HEK293 (cell line): Measurements from ENCODE around the gene SLC3A2.
A peak's percentile ranks its signal among the peaks of the same experiment; 100 is the strongest.

Experiments
- CTCF ChIA-PET: fragments of 350-600 bp; formaldehyde crosslinking; extraction: SDS; loops from one replicate; lab custom pipeline; 2021; ENCODE audit warnings: antibody characterized with exemption; lab: Yijun Ruan, JAX
- POLR2A ChIA-PET: fragments of 300-600 bp; formaldehyde crosslinking; extraction: SDS; loops from one replicate; lab custom pipeline; 2020; ENCODE audit warnings: antibody characterized with exemption, inconsistent platforms; lab: Yijun Ruan, JAX
- H3K27ac ChIP-seq: fragments of 200-500 bp; sonication (Bioruptor generic); 2 replicates; pipeline ENCODE4 v1.5.1; 2014; ENCODE audit warnings: low read depth, low read length, control low read depth, inconsistent platforms; ENCODE audit errors: extremely low read depth
- H3K36me3 ChIP-seq, 2 experiments: fragments of 200-500 bp in 1 of 2; sonication (Bioruptor generic) in 1 of 2; 1 replicate in 1 of 2; 2 replicates in 1 of 2; pipeline ENCODE4 v1.5.1; 2014 to 2017; ENCODE audit warnings: inconsistent platforms in 2 of 2, low read length in 2 of 2; ENCODE audit not compliant: control insufficient read depth in 2 of 2, insufficient read depth in 1 of 2
- H3K4me1 ChIP-seq: fragments of 200-500 bp; sonication (Bioruptor generic); 2 replicates; pipeline ENCODE4 v1.5.1; 2014; ENCODE audit warnings: mild to moderate bottlenecking, low read length, inconsistent platforms; ENCODE audit not compliant: control insufficient read depth, insufficient read depth
- H3K4me3 ChIP-seq: 2 replicates; pipeline ENCODE4 v1.5.1; 2011; ENCODE audit warnings: low read depth, mild to moderate bottlenecking, control low read depth, low read length, moderate library complexity
- H3K9me3 ChIP-seq: fragments of 200-500 bp; sonication (Bioruptor generic); 2 replicates; pipeline ENCODE4 v1.5.1; 2014; ENCODE audit warnings: low read depth, low read length, inconsistent platforms; ENCODE audit not compliant: control insufficient read depth, insufficient read depth
- GLI2 ChIP-seq: fragments of 450-650 bp; formaldehyde crosslinking; IDR thresholded peaks from 2 replicates; pipeline ENCODE4; 2017; ENCODE audit warnings: missing biosample characterization, missing genetic modification characterization, low read depth, borderline replicate concordance
- GLIS2 ChIP-seq: fragments of 450-650 bp; formaldehyde crosslinking; IDR thresholded peaks from 2 replicates; pipeline ENCODE4 v1.5.1; 2016; ENCODE audit warnings: missing biosample characterization, missing genetic modification characterization
- IKZF3 ChIP-seq: fragments of 450-650 bp; IDR thresholded peaks from 2 replicates; pipeline ENCODE4 v1.5.0; 2018; ENCODE audit warnings: missing biosample characterization, mild to moderate bottlenecking, missing genetic modification characterization, moderate library complexity
- KLF7 ChIP-seq: fragments of 450-650 bp; formaldehyde crosslinking; IDR thresholded peaks from 2 replicates; pipeline ENCODE4 v1.5.1; 2016; ENCODE audit warnings: missing biosample characterization, missing genetic modification characterization, borderline replicate concordance
- MZF1 ChIP-seq: fragments of 450-650 bp; formaldehyde crosslinking; IDR thresholded peaks from 2 replicates; pipeline ENCODE4 v1.5.1; 2017; ENCODE audit warnings: missing biosample characterization, missing genetic modification characterization, borderline replicate concordance
- OSR2 ChIP-seq: fragments of 450-650 bp; formaldehyde crosslinking; IDR thresholded peaks from 2 replicates; pipeline ENCODE4 v1.5.1; 2016; ENCODE audit warnings: missing biosample characterization, missing genetic modification characterization
- PRDM1 ChIP-seq: fragments of 450-650 bp; formaldehyde crosslinking; IDR thresholded peaks from 2 replicates; pipeline ENCODE4; 2016; ENCODE audit warnings: missing biosample characterization, missing genetic modification characterization
- SALL2 ChIP-seq: fragments of 450-650 bp; formaldehyde crosslinking; IDR thresholded peaks from 2 replicates; pipeline ENCODE4 v1.5.0; 2017; ENCODE audit warnings: missing biosample characterization, mild to moderate bottlenecking, missing genetic modification characterization, borderline replicate concordance
- SP2 ChIP-seq: fragments of 450-650 bp; formaldehyde crosslinking; IDR thresholded peaks from 2 replicates; pipeline ENCODE4 v1.5.1; 2016; ENCODE audit warnings: missing biosample characterization, missing genetic modification characterization
- TRIM28 ChIP-seq: IDR thresholded peaks from 2 replicates; pipeline ENCODE4 v1.6.1; 2011; ENCODE audit warnings: low read length, control low read depth, borderline replicate concordance
- ZNF112 ChIP-seq: fragments of 450-650 bp; formaldehyde crosslinking; IDR thresholded peaks from 2 replicates; pipeline ENCODE4 v1.5.0; 2017; ENCODE audit warnings: missing biosample characterization, missing genetic modification characterization
- ZNF132 ChIP-seq: fragments of 450-650 bp; formaldehyde crosslinking; IDR thresholded peaks from 2 replicates; pipeline ENCODE4 v1.5.1; 2017; ENCODE audit warnings: missing biosample characterization, missing genetic modification characterization, borderline replicate concordance
- ZNF146 ChIP-seq: fragments of 450-650 bp; formaldehyde crosslinking; IDR thresholded peaks from 2 replicates; pipeline ENCODE4 v1.5.1; 2016; ENCODE audit warnings: missing biosample characterization, missing genetic modification characterization
- ZNF157 ChIP-seq: fragments of 450-650 bp; formaldehyde crosslinking; IDR thresholded peaks from 2 replicates; pipeline ENCODE4 v1.5.1; 2016; ENCODE audit warnings: missing biosample characterization, missing genetic modification characterization
- ZNF292 ChIP-seq: fragments of 450-650 bp; formaldehyde crosslinking; IDR thresholded peaks from 2 replicates; pipeline ENCODE4 v1.5.1; 2016; ENCODE audit warnings: low read depth, missing biosample characterization, missing genetic modification characterization, borderline replicate concordance
- ZNF324 ChIP-seq: fragments of 450-650 bp; formaldehyde crosslinking; IDR thresholded peaks from 2 replicates; pipeline ENCODE4 v1.5.1; 2016; ENCODE audit warnings: missing biosample characterization, missing genetic modification characterization
- ZNF404 ChIP-seq: fragments of 450-650 bp; formaldehyde crosslinking; IDR thresholded peaks from 2 replicates; pipeline ENCODE4 v1.5.1; 2017; ENCODE audit warnings: missing biosample characterization, missing genetic modification characterization
- ZNF529 ChIP-seq: fragments of 450-650 bp; formaldehyde crosslinking; IDR thresholded peaks from 2 replicates; pipeline ENCODE4 v1.5.1; 2017; ENCODE audit warnings: missing genetic modification characterization, missing biosample characterization; ENCODE audit not compliant: insufficient replicate concordance
- ZNF548 ChIP-seq: fragments of 450-650 bp; formaldehyde crosslinking; IDR thresholded peaks from 2 replicates; pipeline ENCODE4 v1.5.1; 2016; ENCODE audit warnings: missing biosample characterization, missing genetic modification characterization
- ZNF560 ChIP-seq: fragments of 450-650 bp; formaldehyde crosslinking; IDR thresholded peaks from 2 replicates; pipeline ENCODE4 v1.5.1; 2017; ENCODE audit warnings: missing biosample characterization, missing genetic modification characterization, borderline replicate concordance
- ZNF585B ChIP-seq: fragments of 450-650 bp; formaldehyde crosslinking; IDR thresholded peaks from 2 replicates; pipeline ENCODE4 v1.5.1; 2016; ENCODE audit warnings: missing biosample characterization, missing genetic modification characterization
- ZNF701 ChIP-seq: fragments of 450-650 bp; formaldehyde crosslinking; IDR thresholded peaks from 2 replicates; pipeline ENCODE4 v1.5.1; 2016; ENCODE audit warnings: missing biosample characterization, missing genetic modification characterization
- ZNF76 ChIP-seq: fragments of 450-650 bp; formaldehyde crosslinking; IDR thresholded peaks from 2 replicates; pipeline ENCODE4; 2016; ENCODE audit warnings: low read depth, missing biosample characterization, missing genetic modification characterization, borderline replicate concordance
- ZNF768 ChIP-seq: fragments of 450-650 bp; formaldehyde crosslinking; IDR thresholded peaks from 2 replicates; pipeline ENCODE4 v1.5.1; 2018; ENCODE audit warnings: missing biosample characterization, mild to moderate bottlenecking, missing genetic modification characterization
- ZNF776 ChIP-seq: fragments of 450-650 bp; formaldehyde crosslinking; IDR thresholded peaks from 2 replicates; pipeline ENCODE4 v1.5.0; 2017; ENCODE audit warnings: missing biosample characterization, missing genetic modification characterization, borderline replicate concordance
- TF ChIP-seq, protein P1 (sequence below): fragments of 450-650 bp; formaldehyde crosslinking; IDR thresholded peaks from 2 replicates; pipeline ENCODE4 v1.5.1; 2017; ENCODE audit warnings: missing biosample characterization, missing genetic modification characterization
- TF ChIP-seq, protein P2 (sequence below): fragments of 450-650 bp; formaldehyde crosslinking; IDR thresholded peaks from 2 replicates; pipeline ENCODE4 v1.5.1; 2016; ENCODE audit warnings: missing biosample characterization, missing genetic modification characterization

SLC3A2 gene

DNA sequence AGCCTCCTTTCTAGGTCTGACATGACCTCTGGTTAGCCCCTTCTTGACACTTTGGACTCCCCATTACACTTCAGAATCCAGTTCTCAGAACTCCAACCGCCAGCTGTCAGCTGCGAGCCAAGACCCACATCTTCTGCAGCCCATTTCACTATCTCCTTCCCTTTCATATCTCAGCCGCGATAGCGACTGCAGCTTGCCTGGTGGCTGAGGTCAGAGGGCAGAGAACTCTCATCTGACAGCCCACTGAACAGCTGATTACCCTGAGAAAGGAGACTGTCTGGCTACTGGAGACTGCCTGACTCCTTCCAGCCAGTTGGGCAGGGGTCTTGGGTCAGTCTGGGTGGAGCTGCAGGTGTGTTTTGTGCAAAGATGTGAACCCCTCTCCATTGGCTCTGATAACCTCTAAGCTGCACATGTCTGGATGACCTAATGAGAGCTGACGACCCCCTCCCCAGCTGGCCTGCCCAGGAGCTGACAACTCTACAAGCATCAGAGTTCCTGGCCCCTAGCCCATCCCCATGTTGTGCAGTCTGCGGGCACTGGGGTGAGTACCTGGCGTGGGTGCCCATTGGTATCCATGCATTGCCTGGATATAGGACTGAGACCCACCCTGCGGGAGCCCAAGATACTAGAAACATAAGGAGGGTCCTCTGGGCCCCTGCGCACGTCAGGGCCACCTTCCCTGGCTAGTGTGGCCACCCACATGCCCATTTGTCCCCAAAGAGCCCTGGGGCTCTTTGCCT is 39.4 kb downstream of the SLC3A2 start (continued):
- no peak for TF ChIP-seq ZNF529
- TF ChIP-seq, all 188 proteins: peak for 0

DNA sequence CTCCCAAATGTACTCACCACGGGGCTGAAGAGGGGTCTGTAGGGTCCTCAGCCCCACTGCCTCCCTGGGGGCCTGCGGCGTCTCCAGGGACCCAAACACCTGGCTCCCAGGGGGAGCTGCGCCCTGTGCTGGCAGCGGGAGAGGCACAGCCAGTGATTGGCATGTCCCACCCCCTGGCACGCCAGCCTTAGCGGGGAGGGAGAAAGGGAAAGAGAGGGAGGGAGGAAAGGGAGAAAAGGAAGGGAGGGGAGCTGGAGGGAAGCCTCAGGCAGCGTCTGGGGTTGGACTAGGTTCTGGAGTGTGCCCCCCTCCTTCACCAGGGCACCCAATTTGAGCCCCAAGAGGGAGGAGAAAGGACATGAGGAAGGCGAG is 40.5 kb downstream of the SLC3A2 start, which contains the start of gene CHRM1:
TSS of gene CHRM1 (minus strand) at position 163 of the 372 bp plus-strand sequence. CDS start 10,263 bp downstream, outside the sequence.
- no peak for TF ChIP-seq ZNF776 (tag by site-specific recombination)
- no peak for TF ChIP-seq ZNF548 (tag by site-specific recombination)
- TF ChIP-seq ZNF585B (tag by site-specific recombination) = no peak
- TF ChIP-seq ZNF768 = no peak
- TF ChIP-seq PRDM1 (tag by site-specific recombination) = peak; percentile 62
- no peak for TF ChIP-seq ZNF324 (tag by site-specific recombination)
- no peak for TF ChIP-seq ZNF132 (tag by site-specific recombination)
- TF ChIP-seq ZNF157 (tag by site-specific recombination) = no peak
- TF ChIP-seq KLF7 (tag by site-specific recombination) = no peak
- TF ChIP-seq, protein P1, sequence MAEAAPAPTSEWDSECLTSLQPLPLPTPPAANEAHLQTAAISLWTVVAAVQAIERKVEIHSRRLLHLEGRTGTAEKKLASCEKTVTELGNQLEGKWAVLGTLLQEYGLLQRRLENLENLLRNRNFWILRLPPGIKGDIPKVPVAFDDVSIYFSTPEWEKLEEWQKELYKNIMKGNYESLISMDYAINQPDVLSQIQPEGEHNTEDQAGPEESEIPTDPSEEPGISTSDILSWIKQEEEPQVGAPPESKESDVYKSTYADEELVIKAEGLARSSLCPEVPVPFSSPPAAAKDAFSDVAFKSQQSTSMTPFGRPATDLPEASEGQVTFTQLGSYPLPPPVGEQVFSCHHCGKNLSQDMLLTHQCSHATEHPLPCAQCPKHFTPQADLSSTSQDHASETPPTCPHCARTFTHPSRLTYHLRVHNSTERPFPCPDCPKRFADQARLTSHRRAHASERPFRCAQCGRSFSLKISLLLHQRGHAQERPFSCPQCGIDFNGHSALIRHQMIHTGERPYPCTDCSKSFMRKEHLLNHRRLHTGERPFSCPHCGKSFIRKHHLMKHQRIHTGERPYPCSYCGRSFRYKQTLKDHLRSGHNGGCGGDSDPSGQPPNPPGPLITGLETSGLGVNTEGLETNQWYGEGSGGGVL (tag by site-specific recombination) = peak; percentile 88
- no peak for TF ChIP-seq ZNF701 (tag by site-specific recombination)
- no peak for TF ChIP-seq ZNF292 (tag by site-specific recombination)
- no peak for TF ChIP-seq ZNF146 (tag by site-specific recombination)
- TF ChIP-seq ZNF76 = no peak
- no peak for TF ChIP-seq ZNF560 (tag by site-specific recombination)
- TF ChIP-seq OSR2 (tag by site-specific recombination) = no peak
- no peak for TF ChIP-seq SALL2 (tag by site-specific recombination)
- no peak for TF ChIP-seq ZNF404 (tag by site-specific recombination)
- TF ChIP-seq GLIS2 (tag by site-specific recombination) = no peak
- no peak for TF ChIP-seq GLI2 (tag by site-specific recombination)
- no peak for TF ChIP-seq TRIM28
- TF ChIP-seq IKZF3 (tag by site-specific recombination) = no peak
- TF ChIP-seq, protein P2, sequence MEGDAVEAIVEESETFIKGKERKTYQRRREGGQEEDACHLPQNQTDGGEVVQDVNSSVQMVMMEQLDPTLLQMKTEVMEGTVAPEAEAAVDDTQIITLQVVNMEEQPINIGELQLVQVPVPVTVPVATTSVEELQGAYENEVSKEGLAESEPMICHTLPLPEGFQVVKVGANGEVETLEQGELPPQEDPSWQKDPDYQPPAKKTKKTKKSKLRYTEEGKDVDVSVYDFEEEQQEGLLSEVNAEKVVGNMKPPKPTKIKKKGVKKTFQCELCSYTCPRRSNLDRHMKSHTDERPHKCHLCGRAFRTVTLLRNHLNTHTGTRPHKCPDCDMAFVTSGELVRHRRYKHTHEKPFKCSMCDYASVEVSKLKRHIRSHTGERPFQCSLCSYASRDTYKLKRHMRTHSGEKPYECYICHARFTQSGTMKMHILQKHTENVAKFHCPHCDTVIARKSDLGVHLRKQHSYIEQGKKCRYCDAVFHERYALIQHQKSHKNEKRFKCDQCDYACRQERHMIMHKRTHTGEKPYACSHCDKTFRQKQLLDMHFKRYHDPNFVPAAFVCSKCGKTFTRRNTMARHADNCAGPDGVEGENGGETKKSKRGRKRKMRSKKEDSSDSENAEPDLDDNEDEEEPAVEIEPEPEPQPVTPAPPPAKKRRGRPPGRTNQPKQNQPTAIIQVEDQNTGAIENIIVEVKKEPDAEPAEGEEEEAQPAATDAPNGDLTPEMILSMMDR (tag by site-specific recombination) = no peak
- no peak for TF ChIP-seq ZNF112 (tag by site-specific recombination)
- TF ChIP-seq SP2 (tag by site-specific recombination) = peak; percentile 65
- no peak for TF ChIP-seq MZF1 (tag by site-specific recombination)
- ChIA-PET CTCF (interaction anchor here (0.6 to 1.7 kb wide), 5 partner anchors 14 to 846 kb away, joined by 3 to 10 read pairs (median 7); no protein-coding TSS in a partner anchor), POLR2A (interaction anchor here (1.1 kb wide), 1 partner anchor 54 kb away, joined by 4 read pairs; no protein-coding TSS in a partner anchor)
- Histone ChIP-seq H3K4me3 (no peak within 1 kb of the TSS), H3K36me3 (no peaks in the 10 kb centered on the region), H3K4me1 (peaks cover 4% of the 10 kb centered on the region; the same call in 1 of the 2 replicates), H3K27ac (no peak within 1 kb of the TSS), H3K9me3 (no peaks in the 10 kb centered on the region)
